Right atrium auricular region (tissue), 2 donors: ENCODE results near the gene ELOVL4. TPM values are rescaled to one million over a fixed set of nuclear protein-coding genes. Genes with fewer than 3 reads are reported as not detected.

Source experiments
- DNase-seq: peaks from one replicate; pipeline ENCODE4 v3.0.0-alpha.2; 2019; ENCODE audit warnings: low spot score
- H3K27ac ChIP-seq, 2 donors: fragments of 200-600 bp; sonication (generic); 1 replicate in 1 of 2; 2 replicates in 1 of 2; pipeline ENCODE4 v1.5.1; 2016 to 2019
- H3K27me3 ChIP-seq, 2 donors: fragments of 200-600 bp; sonication (generic); one replicate each; pipeline versions ENCODE4 v1.5.1 to v1.6.0; 2017 to 2019
- H3K36me3 ChIP-seq: fragments of 200-600 bp; sonication (generic); one replicate; pipeline ENCODE4 v1.5.1; 2016
- H3K4me1 ChIP-seq, 2 donors: fragments of 200-600 bp; sonication (generic); one replicate each; pipeline versions ENCODE4 v1.5.1 to v1.6.0; 2017 to 2019
- H3K4me3 ChIP-seq, 2 donors: fragments of 200-600 bp; sonication (generic); 1 replicate in 1 of 2; 2 replicates in 1 of 2; pipeline ENCODE4 v1.5.1; 2017 to 2019; ENCODE audit warnings: mild to moderate bottlenecking in 1 of 2, moderate library complexity in 1 of 2
- H3K9me3 ChIP-seq, 2 donors: fragments of 200-600 bp; sonication (generic); one replicate each; pipeline ENCODE4 v1.5.1; 2019
- CTCF ChIP-seq, 2 donors: fragments of 200-600 bp; sonication (generic); IDR thresholded peaks; one replicate each; pipeline ENCODE4 v1.5.1; 2019; ENCODE audit warnings: antibody characterized with exemption in 2 of 2
- total RNA-seq, 2 donors: library from RNA; depleted of rRNA; stranded (reverse); fragments of >200 nt; gene quantifications; one replicate each; pipeline ENCODE4 v1.1.0, GENCODE V29; 2016

The ELOVL4 gene
- total RNA-seq, 2 donors from 2014 or later: 0.44 to 1.4 TPM

- Histone ChIP-seq H3K27me3 (no peaks in the 10 kb centered on the region), H3K36me3 (no peaks in the 10 kb centered on the region), H3K4me3 (peak overlapping the region in 1 of 2 donors; percentile 33), H3K27ac (no peak overlapping the region), H3K9me3 (no peaks in the 10 kb centered on the region), H3K4me1 (no peaks in the 10 kb centered on the region)
- DNase-seq: peak; percentile 68
- TF ChIP-seq CTCF (IDR thresholded peaks at IDR 0.05): peak; percentile 91 to 96
Observed at GRCh38 chr6:79869600-79870084, 77.7 kb downstream of the ELOVL4 start.

- Histone ChIP-seq H3K4me3 (no peak overlapping the region), H3K27ac (no peak overlapping the region), H3K36me3 (no peaks in the 10 kb centered on the region), H3K4me1 (no peaks in the 10 kb centered on the region), H3K9me3 (no peaks in the 10 kb centered on the region), H3K27me3 (no peaks in the 10 kb centered on the region)
- no peak for DNase-seq
- TF ChIP-seq CTCF (IDR thresholded peaks at IDR 0.05): no peak
Observed at GRCh38 chr6:79869184-79869583, 78.2 kb downstream of the ELOVL4 start.

- Histone ChIP-seq H3K36me3 (no peaks in the 10 kb centered on the region), H3K27me3 (no peaks in the 10 kb centered on the region), H3K4me3 (no peak overlapping the region), H3K4me1 (no peaks in the 10 kb centered on the region), H3K9me3 (no peaks in the 10 kb centered on the region), H3K27ac (no peak overlapping the region)
- TF ChIP-seq CTCF (IDR thresholded peaks at IDR 0.05): peak; percentile 24 to 67
- no peak for DNase-seq
Observed at GRCh38 chr6:79868098-79868722, 79.1 kb downstream of the ELOVL4 start.

Other genes starting within 250 kb of the ELOVL4 start
- under 1 TPM; 0.08 to 0.52 TPM for gene TTK, start 57.1 kb upstream of the ELOVL4 start, total RNA-seq
- gene BCKDHB, start 159.1 kb upstream of the ELOVL4 start, total RNA-seq: 10 to 100 TPM in 1 of 2 donors, 1 to 10 TPM in 1; 8.1 to 23.3 TPM